C4-2B (cell line): ENCODE data around the gene SIL1.

Experiments used
- H3K27ac ChIP-seq: fragments of 450-650 bp; 2 replicates; pipeline ENCODE4 v1.5.1; 2017
- CTCF ChIP-seq: fragments of 450-650 bp; conservative IDR thresholded peaks from 2 replicates; pipeline ENCODE4 v1.5.1; 2017; ENCODE audit warnings: mild to moderate bottlenecking
- ZFX ChIP-seq: fragments of 450-650 bp; IDR thresholded peaks from 2 replicates; pipeline ENCODE4 v1.6.1; 2017

The SIL1 gene

GRCh38 chr5:138912093-138912492 is 286.1 kb downstream of the SIL1 start:
- TF ChIP-seq CTCF (no peak), ZFX (no peak)

GRCh38 chr5:138911441-138911840 is 286.7 kb downstream of the SIL1 start:
- no peak overlapping the region for H3K27ac ChIP-seq
- TF ChIP-seq CTCF: no peak
- no peak for TF ChIP-seq ZFX

More at GRCh38 chr5:138912093-138912492, 286.1 kb downstream of the SIL1 start:
- H3K27ac ChIP-seq: no peak overlapping the region

GRCh38 chr5:138910546-138911185 is 287.5 kb downstream of the SIL1 start:
- TF ChIP-seq ZFX (no peak), CTCF (no peak)
- no peak overlapping the region for H3K27ac ChIP-seq

- no peak overlapping the region for H3K27ac ChIP-seq
- TF ChIP-seq CTCF: no peak
- TF ChIP-seq ZFX: no peak
These were observed 288.4 kb downstream of the SIL1 start for GRCh38 chr5:138909734-138910133.

- TF ChIP-seq ZFX (no peak), CTCF (no peak)
- no peak overlapping the region for H3K27ac ChIP-seq
These were observed 292.6 kb downstream of the SIL1 start for GRCh38 chr5:138905541-138905940.

GRCh38 chr5:138903130-138903775 is 294.9 kb downstream of the SIL1 start:
- no peak for TF ChIP-seq ZFX
- no peak for TF ChIP-seq CTCF

DNA sequence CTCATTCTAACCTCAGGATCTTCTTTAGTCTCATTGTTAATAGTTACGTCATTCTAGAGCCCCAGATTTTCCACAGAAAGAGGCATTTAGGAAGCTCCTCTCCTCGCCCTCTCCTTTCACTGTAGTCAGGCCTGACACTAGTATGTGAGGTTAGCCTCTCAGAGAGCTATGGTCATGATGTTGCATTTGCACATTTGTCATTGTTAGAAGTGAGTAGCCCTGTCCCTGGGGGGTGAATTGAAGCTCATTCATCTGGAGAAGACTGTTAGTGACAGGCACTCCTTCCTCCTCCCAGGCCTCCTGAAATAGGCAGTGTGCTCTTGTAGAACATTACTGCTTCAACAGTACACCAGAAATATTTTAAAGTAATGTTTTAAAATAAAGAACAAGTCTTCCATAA is 296.5 kb downstream of the SIL1 start:
- H3K27ac ChIP-seq: no peak overlapping the region
- no peak for TF ChIP-seq CTCF

More at GRCh38 chr5:138903130-138903775, 294.9 kb downstream of the SIL1 start:
- H3K27ac ChIP-seq: no peak overlapping the region
